Activated CD8-positive, alpha-beta memory T cell treated with anti-CD3 and anti-CD28 coated beads, Interleukin-2, amount 50 U/mL, for 1 hour (primary cell): ENCODE measurements around the gene PRR18.

ENCODE experiments used
- DNase-seq: peaks from one replicate; pipeline ENCODE4 v3.0.0-alpha.2; 2020; ENCODE audit errors: extremely low read depth

PRR18 gene

DNA sequence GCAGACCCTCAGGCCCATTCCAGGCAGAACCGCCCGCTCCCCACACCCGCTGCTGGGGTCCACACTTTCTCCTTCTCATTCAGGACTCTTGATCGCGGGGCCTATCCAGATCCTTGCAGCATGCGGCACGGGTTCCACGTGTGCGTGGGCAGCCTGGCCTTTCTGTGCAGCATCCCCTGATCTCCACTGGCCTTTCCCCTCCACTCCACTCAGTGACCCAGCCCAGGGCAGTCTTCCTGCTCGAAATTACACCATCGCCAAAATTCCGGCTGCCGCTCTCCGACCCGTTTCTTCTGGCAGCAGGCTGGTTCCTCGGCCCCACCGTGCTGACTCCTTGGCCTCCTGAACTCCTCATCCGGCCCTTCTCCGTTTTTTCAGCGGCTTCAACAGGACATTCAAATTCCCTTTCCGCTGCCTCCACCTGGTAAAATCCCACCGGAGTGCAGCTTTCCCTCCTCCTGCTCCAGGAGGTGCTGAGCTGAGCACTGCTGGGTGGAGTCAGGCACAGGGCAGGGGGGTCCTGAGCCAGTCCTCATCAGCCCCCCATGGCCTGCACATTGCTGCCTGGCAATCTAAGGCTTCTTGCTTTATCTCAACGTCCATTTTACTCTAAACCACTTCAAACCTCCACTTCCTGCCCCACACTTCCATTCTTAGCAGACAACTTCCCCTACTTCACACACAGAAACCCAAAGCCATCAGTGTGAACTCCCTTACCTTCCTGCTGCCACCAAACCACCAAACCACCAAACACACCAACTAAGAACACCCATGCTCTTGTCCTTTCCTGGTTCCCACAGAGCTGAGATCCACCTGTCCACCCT, 25.2 kb upstream of the PRR18 start:
- no peak for DNase-seq

DNA sequence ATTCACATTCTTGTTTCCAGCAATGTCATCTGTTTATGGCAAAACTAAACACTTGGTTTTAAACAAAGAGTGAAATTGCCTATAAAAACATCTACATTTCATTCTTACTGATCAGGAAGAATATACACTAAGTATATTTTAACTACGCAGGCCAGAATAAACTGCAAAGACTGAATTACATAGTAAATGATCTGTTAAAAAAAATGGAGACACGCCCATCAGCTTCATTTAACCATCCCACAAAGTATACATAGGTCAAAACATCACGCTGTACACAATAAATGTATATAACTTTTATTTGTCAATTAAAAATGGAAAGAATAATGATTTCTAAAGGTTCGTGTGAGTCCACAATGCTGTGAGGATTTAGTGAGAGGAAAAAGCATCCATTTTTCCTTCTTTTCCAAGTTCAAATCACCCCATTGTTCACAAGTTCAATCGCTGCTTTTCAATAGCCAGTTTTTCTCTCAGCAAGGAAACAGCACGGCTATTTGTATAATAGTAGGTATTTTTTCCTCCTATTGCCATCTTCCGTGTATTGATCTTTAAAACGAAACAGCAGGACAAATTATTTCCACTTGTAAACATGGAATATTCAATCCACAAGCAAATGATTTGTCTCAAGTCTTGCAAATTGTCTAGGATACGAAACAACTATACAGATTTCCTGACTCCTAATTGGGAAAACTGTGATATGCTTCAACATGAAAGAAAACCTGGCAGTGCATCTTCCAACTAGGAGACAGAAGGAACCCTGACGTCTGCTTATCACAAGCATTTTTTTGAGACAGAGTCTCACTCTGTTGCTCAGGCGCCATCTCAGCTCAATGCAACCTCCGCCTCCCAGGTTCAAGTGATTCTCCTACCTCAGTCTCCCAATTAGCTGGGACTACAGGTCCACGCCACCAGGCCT, 23.6 kb upstream of the PRR18 start:
- DNase-seq, result no peak

- DNase-seq, result no peak
These were observed 22.4 kb upstream of the PRR18 start for GRCh38 chr6:166330612-166331011.

- DNase-seq, result no peak
These were observed 17.3 kb upstream of the PRR18 start for GRCh38 chr6:166325383-166326042.

- no peak for DNase-seq
These were observed 15.2 kb upstream of the PRR18 start for GRCh38 chr6:166323395-166323794.

- no peak for DNase-seq
These were observed 10.7 kb upstream of the PRR18 start for GRCh38 chr6:166318649-166319600.

DNA sequence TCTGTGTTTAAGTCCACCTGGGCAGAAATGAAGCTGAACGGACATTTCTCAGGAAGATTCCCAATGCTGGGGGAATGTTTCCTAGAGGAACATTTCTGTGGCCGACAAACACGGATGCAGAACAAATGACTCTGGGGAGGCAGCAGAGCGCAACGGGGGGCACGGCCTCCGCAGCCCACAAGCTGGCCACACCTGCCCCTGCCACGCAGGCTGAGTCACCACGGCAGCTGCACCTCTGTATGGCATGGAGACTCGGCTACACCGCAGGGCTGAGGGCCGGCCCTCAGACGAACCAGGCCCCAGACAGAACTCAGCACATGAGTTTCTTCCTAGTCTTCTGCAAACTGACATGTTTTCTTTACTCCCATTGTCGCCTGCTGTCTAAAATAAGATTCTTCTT, 10.0 kb upstream of the PRR18 start:
- DNase-seq, result no peak

DNA sequence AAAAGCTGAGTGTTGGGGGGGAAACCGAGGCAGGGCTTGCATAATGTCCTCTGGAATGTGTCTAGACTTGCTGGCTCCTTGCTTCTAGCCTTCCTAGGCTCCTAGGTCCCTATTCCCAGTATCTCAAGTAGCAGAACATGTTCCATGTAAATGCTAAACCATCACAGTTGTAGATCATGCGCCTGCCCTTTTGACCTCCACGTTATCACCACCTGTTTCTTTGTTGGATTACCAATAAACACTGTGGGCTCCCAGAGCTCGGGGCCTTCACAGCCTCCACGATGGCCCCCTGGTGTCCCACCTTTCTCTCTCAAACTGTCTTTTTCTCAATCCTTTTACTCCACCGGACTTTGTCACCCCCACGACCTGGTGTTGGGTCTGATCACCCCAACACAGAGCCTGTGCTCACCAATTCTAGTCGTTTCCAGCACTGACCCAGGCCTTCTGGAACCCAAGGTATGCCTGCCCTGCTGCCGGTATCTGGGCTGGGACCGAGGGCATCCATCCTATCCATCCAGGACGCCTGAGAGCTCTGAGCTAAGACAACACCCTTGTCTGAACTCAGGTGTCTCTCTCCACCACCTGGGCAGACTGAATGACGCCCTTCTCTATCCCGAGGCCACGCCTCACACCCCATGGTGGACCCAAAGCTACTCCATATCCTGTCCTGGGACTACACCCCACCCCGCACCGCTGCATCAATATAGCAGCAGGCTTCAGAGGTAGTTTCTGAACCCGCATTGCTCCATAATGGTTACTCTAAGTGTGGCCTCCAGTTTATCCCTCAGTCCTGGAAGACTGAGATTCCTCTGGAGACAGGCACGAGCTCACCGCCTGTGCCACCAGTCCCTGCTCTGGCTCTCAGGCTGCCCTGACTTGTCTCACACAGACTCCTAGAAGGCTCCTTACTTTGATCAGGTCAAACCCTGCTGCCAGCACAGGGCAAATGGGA, 9.3 kb upstream of the PRR18 start:
- no peak for DNase-seq

DNA sequence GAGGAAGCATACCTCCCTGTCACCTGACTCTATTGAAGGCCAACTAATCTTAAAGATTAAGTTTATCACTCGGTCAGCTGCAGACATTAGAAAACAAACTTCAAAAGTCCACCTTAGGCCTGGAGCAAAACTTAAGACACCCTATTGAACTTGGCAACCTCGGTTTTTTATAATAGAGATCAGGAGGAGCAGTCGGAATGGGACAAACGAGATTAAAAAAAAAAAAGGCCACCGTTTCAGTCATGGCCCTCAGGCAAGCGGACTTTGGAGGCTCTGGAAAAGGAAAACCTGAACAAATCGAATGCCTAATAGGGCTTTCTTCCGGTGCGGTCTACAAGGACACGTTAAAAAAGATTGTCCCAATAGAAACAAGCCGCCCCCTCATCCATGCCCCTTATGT, 7.2 kb upstream of the PRR18 start:
- DNase-seq, result no peak

DNA sequence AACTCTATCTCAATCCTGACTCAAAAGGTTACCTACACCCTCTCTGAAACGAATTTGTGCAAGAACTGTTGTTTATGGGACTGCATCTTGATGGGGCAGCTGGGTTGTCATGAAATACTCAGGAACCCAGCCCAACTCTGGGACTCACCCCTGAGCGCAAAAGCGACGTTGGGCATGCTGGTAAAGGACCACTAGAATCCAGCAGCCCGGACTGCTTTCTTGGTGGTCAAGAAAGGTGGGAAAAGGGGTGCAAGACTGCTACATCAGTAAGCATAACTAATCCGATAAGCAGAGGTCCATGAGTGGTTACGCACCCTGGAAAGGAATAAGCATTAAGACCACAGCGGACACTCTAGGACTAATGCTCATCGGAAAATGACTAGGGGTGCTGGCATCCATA, 6.3 kb upstream of the PRR18 start:
- DNase-seq, result no peak

DNA sequence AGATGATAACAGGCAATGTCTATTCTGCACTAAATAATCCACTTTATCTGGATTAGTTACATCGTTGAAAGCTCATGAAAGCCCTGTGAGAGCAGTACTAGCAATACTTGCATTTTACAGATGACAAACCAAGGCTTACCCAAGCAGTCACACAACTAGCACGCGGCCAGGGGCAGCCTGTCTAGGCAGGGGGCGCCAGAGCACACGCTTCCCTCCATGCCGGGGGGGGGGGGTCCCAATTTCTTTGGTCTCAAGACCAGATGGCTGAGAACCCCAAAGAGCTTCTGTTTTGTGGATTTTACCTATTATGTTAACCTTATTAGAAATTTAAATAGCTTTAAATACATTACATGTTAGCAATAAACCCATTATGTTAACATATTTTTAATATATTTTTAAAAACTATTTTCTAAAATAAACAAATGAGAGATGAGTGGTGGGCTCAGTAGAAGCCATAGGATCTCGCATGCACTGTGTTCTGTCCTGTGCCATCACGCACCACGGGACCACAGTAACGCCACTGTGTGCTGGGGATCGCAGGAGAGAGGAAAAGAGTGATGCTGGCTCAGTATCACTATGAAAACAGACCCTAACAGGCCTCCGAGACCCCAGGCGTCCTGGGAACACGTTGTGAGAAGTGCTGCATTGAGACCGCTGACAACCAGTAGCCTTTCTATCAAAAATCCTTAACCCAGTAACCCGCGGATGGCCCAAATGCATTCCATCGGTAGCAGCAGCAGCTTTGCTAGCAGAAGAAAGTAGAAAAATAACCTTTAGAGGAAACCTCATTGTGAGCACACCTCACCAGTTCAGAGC, 5.3 kb upstream of the PRR18 start:
- peak; percentile 24 for DNase-seq

DNA sequence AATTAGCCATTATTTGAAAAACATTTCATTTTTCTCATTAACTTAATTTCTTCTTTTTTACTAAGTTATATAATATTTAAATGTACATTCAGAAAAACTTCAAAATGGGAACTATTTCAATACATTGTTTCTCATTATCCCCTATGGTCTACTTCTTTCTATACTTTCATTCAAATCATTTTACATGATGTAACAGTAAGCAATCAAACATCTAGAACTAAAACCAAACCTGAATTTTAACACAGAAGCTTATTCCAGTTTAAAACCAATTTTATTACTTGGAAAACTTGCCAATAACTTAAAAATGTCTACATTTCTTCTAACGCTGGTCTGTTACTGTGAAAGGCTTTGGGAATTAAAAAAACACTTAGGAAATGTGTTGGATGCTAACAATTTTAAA, 4.6 kb upstream of the PRR18 start:
- no peak for DNase-seq

- no peak for DNase-seq
These were observed 2.4 kb upstream of the PRR18 start for GRCh38 chr6:166310634-166311033.

- DNase-seq, result no peak
These were observed 1.8 kb upstream of the PRR18 start for GRCh38 chr6:166309977-166310376.

GRCh38 chr6:166308769-166309589, 787 bp upstream of the PRR18 start:
- DNase-seq, result no peak

DNA sequence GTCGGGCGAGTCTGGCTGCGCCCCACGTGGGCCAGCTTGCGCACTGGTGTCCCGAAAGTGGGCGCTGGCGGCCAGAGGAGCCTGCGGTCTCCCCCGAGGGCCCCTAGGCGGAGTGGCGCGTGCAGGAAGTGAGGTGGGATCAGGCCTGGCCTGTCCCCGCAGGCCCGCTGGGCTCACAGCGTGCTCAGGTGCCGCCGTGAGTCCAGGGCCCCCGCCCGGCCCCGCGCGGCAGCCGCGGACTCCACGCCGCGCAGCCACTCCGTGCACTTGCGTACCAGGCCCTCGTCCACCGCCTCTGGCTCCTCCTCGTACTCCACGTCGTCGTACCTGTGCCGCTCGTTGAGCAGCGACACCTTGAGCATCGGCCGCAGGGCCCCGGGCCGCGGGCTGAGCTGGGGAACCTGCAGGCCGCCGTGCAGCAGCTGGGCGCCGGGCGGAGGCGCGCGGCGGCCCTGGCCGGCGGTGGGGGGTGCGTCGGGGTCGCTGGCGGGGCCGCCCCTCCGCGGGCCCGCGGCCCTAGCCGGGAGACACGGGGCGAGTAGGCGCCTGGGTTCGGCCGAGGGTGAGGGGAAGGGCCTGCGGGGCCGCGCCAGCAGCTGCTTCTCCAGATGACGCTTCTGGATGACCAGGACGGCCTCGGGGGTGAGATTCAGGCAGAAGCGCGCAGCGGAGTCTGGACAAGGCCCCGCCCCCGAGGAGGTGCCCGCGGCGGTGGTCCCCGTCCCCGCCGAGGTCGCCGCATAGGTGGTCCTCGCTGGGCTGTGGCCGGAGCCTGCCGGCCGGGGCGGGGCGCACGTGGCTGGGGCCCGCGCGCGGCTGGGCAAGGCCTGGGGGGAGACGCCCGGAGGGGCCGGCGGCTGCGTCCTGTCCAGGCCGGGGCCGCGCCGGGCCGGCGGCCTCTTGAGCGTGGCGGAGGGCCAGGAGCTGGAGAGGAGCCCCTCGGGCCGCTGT, 835 bp downstream of the PRR18 start:
- DNase-seq, result no peak

- DNase-seq, result no peak
These were observed 1.7 kb downstream of the PRR18 start for GRCh38 chr6:166306378-166307081.
